HG03378 (cell line): ENCODE results near the gene TSPAN14.
A peak's percentile ranks its signal among the peaks of the same experiment; 100 is the strongest.
"Not testable (repeated sequence)": the region's sequence is repeated elsewhere in the genome, so short reads cannot be mapped to it uniquely, and the experiment has no call there.

Source experiments
- ATAC-seq: cut with Tn5 transposase; IDR thresholded peaks from one replicate; pipeline ENCODE4 v1.9.1; 2021; ENCODE audit warnings: mild to moderate bottlenecking, moderate library complexity; ENCODE audit not compliant: unreplicated experiment

TSPAN14 gene

GRCh38 chr10:80453842-80454512 is at the start of gene TSPAN14:
Gene TSPAN14 (plus strand): TSS chr10:80454310. CDS start chr10:80489234, 34,924 bp downstream.
- peak; percentile 30 for ATAC-seq

GRCh38 chr10:80405035-80405434 is 49.1 kb upstream of the TSPAN14 start:
- ATAC-seq, result no peak

GRCh38 chr10:80405626-80406025 is 48.5 kb upstream of the TSPAN14 start:
- ATAC-seq, result no peak

GRCh38 chr10:80406204-80406603 is 47.9 kb upstream of the TSPAN14 start:
- no peak for ATAC-seq

- peak; percentile 33 for ATAC-seq
These were observed 46.3 kb upstream of the TSPAN14 start for GRCh38 chr10:80407812-80408241.

- peak; percentile 81 for ATAC-seq
These were observed 45.6 kb upstream of the TSPAN14 start, which contains the start of gene PRXL2A for GRCh38 chr10:80408242-80409101. Gene PRXL2A (plus strand): TSS chr10:80408551. CDS start chr10:80420468, 11,917 bp downstream.

- no peak for ATAC-seq
These were observed 45.0 kb upstream of the TSPAN14 start for GRCh38 chr10:80409121-80409520.

- no peak for ATAC-seq
These were observed 44.0 kb upstream of the TSPAN14 start for GRCh38 chr10:80410122-80410521.

- ATAC-seq, result no peak
These were observed 43.4 kb upstream of the TSPAN14 start for GRCh38 chr10:80410578-80411145.

- no peak for ATAC-seq
These were observed 42.8 kb upstream of the TSPAN14 start for GRCh38 chr10:80411267-80411668.

- ATAC-seq, result no peak
These were observed 42.4 kb upstream of the TSPAN14 start for GRCh38 chr10:80411681-80412220.

GRCh38 chr10:80412486-80412885 is 41.6 kb upstream of the TSPAN14 start:
- no peak for ATAC-seq

- ATAC-seq, result no peak
These were observed 40.7 kb upstream of the TSPAN14 start for GRCh38 chr10:80413271-80413996.

- ATAC-seq, result no peak
These were observed 39.8 kb upstream of the TSPAN14 start for GRCh38 chr10:80414142-80414895.

- ATAC-seq, result no peak
These were observed 38.2 kb upstream of the TSPAN14 start for GRCh38 chr10:80415734-80416478.

- no peak for ATAC-seq
These were observed 37.5 kb upstream of the TSPAN14 start for GRCh38 chr10:80416479-80417098.

GRCh38 chr10:80417256-80417655 is 36.9 kb upstream of the TSPAN14 start:
- ATAC-seq, result not testable (repeated sequence)

GRCh38 chr10:80421050-80421706 is 32.9 kb upstream of the TSPAN14 start:
- ATAC-seq, result peak; percentile 16
